ENCODE measurements around the gene AFF3. TPM values are rescaled to one million over a fixed set of nuclear protein-coding genes. Genes with fewer than 3 reads are reported as not detected.

Gene AFF3
- total RNA-seq, 2 donors from 2014 or later, result 10.8 to 16.2 TPM

GRCh38 chr2:99621774-99622173 is 520.6 kb downstream of the AFF3 start:
- no peak overlapping the region for H3K4me3 ChIP-seq
- TF ChIP-seq CTCF (IDR thresholded peaks at IDR 0.05), result no peak
- no peaks in the 10 kb centered on the region for H3K9me3 ChIP-seq
- DNase-seq (ENCODE audit: low spot score), result no peak
- H3K36me3 ChIP-seq, result no peaks in the 10 kb centered on the region
- peaks cover 0 to 69% of the 10 kb centered on the region in 2 donors for H3K4me1 ChIP-seq
- no peak overlapping the region for H3K27ac ChIP-seq
- H3K27me3 ChIP-seq, result no peaks in the 10 kb centered on the region

- H3K4me3 ChIP-seq, result no peak overlapping the region
- DNase-seq (ENCODE audit: low spot score), result no peak
- peak overlapping the region in 1 of 2 donors; percentile 7 for H3K27ac ChIP-seq
- TF ChIP-seq CTCF (IDR thresholded peaks at IDR 0.05), result no peak
- H3K4me1 ChIP-seq, result peaks cover 0 to 67% of the 10 kb centered on the region in 2 donors
- H3K9me3 ChIP-seq, result no peaks in the 10 kb centered on the region
- no peaks in the 10 kb centered on the region for H3K36me3 ChIP-seq
- H3K27me3 ChIP-seq, result no peaks in the 10 kb centered on the region
These were observed 521.3 kb downstream of the AFF3 start for GRCh38 chr2:99621106-99621505.

GRCh38 chr2:99619151-99619550 is 523.2 kb downstream of the AFF3 start:
- TF ChIP-seq CTCF (IDR thresholded peaks at IDR 0.05), result no peak
- no peaks in the 10 kb centered on the region for H3K9me3 ChIP-seq
- DNase-seq (ENCODE audit: low spot score), result no peak
- H3K27ac ChIP-seq, result peak overlapping the region in 1 of 2 donors; percentile 52
- H3K27me3 ChIP-seq, result no peaks in the 10 kb centered on the region
- peaks cover 0 to 48% of the 10 kb centered on the region in 2 donors for H3K4me1 ChIP-seq
- no peak overlapping the region for H3K4me3 ChIP-seq
- no peaks in the 10 kb centered on the region for H3K36me3 ChIP-seq

- no peak for DNase-seq (ENCODE audit: low spot score)
- peaks cover 0 to 43% of the 10 kb centered on the region in 2 donors for H3K4me1 ChIP-seq
- H3K36me3 ChIP-seq, result no peaks in the 10 kb centered on the region
- no peak overlapping the region for H3K4me3 ChIP-seq
- no peaks in the 10 kb centered on the region for H3K27me3 ChIP-seq
- no peaks in the 10 kb centered on the region for H3K9me3 ChIP-seq
- TF ChIP-seq CTCF (IDR thresholded peaks at IDR 0.05), result no peak
- H3K27ac ChIP-seq, result peak overlapping the region in 1 of 2 donors; percentile 52
These were observed 523.8 kb downstream of the AFF3 start for GRCh38 chr2:99618579-99619097.

- peaks cover 0 to 41% of the 10 kb centered on the region in 2 donors for H3K4me1 ChIP-seq
- no peak for DNase-seq (ENCODE audit: low spot score)
- no peak overlapping the region for H3K4me3 ChIP-seq
- no peaks in the 10 kb centered on the region for H3K36me3 ChIP-seq
- H3K27me3 ChIP-seq, result no peaks in the 10 kb centered on the region
- no peak for TF ChIP-seq CTCF (IDR thresholded peaks at IDR 0.05)
- no peak overlapping the region for H3K27ac ChIP-seq
- no peaks in the 10 kb centered on the region for H3K9me3 ChIP-seq
These were observed 524.6 kb downstream of the AFF3 start for GRCh38 chr2:99617811-99618210.

GRCh38 chr2:99615247-99615771 is 527.1 kb downstream of the AFF3 start:
- H3K27me3 ChIP-seq, result no peaks in the 10 kb centered on the region

More at GRCh38 chr2:99615247-99615771, 527.1 kb downstream of the AFF3 start:
- H3K36me3 ChIP-seq, result no peaks in the 10 kb centered on the region
- H3K4me1 ChIP-seq, result peaks cover 0 to 17% of the 10 kb centered on the region in 2 donors
- no peak for DNase-seq (ENCODE audit: low spot score)
- peak in 1 of 2 donors; percentile 24 for TF ChIP-seq CTCF (IDR thresholded peaks at IDR 0.05)
- no peak overlapping the region for H3K4me3 ChIP-seq
- no peak overlapping the region for H3K27ac ChIP-seq
- H3K9me3 ChIP-seq, result no peaks in the 10 kb centered on the region
